HEK293 (cell line): ENCODE data around the gene DUSP10.

Experiments used
- ZBTB20 ChIP-seq: fragments of 450-650 bp; formaldehyde crosslinking; IDR thresholded peaks from 2 replicates; pipeline ENCODE4 v1.5.1; 2016; ENCODE audit warnings: missing biosample characterization, missing genetic modification characterization
- ZNF239 ChIP-seq: fragments of 450-650 bp; formaldehyde crosslinking; IDR thresholded peaks from 2 replicates; pipeline ENCODE4 v1.5.1; 2016; ENCODE audit warnings: missing biosample characterization, missing genetic modification characterization
- TF ChIP-seq, protein P1 (sequence below): fragments of 450-650 bp; formaldehyde crosslinking; IDR thresholded peaks from 2 replicates; pipeline ENCODE4 v1.5.1; 2016; ENCODE audit warnings: missing biosample characterization, missing genetic modification characterization

DNA sequence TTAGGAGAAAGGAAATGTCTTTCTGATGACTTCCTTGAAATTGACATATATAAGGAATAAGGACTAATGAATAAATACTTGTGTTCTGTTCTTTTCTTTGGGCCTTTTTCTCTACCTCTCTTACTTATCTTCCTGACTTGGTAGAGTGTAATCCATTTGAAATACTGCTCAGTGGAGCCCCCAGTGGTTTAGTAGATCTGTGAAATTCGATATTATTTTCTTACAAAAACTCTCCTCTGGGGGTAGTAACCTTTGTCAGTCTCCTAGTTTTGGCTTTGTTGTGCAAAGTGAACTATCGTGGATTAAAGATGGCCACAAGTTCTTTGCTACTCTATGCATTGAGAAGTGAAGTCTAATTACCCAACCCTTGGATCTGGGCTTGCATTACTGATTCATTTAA is 48.8 kb downstream of the DUSP10 start:
- TF ChIP-seq ZNF239 (tag by site-specific recombination) (no peak), ZBTB20 (no peak)
- TF ChIP-seq, protein P1, sequence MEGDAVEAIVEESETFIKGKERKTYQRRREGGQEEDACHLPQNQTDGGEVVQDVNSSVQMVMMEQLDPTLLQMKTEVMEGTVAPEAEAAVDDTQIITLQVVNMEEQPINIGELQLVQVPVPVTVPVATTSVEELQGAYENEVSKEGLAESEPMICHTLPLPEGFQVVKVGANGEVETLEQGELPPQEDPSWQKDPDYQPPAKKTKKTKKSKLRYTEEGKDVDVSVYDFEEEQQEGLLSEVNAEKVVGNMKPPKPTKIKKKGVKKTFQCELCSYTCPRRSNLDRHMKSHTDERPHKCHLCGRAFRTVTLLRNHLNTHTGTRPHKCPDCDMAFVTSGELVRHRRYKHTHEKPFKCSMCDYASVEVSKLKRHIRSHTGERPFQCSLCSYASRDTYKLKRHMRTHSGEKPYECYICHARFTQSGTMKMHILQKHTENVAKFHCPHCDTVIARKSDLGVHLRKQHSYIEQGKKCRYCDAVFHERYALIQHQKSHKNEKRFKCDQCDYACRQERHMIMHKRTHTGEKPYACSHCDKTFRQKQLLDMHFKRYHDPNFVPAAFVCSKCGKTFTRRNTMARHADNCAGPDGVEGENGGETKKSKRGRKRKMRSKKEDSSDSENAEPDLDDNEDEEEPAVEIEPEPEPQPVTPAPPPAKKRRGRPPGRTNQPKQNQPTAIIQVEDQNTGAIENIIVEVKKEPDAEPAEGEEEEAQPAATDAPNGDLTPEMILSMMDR (tag by site-specific recombination), result no peak
